Adrenal gland (tissue), 12 donors: ENCODE data around the gene BLVRB. TPM values are rescaled to one million over a fixed set of nuclear protein-coding genes. Genes with fewer than 3 reads are reported as not detected.
"Not testable (repeated sequence)": the region's sequence is repeated elsewhere in the genome, so short reads cannot be mapped to it uniquely, and the experiment has no call there.

Experiments used
- DNase-seq, 7 donors: peaks; one replicate each; pipeline ENCODE4 v3.0.0-alpha.2; 2019 to 2020
- H3K27ac ChIP-seq, 5 donors: fragments of 200-600 bp; sonication (generic) in 4 of 5; 1 replicate in 3 of 5; 2 replicates in 2 of 5; pipeline versions ENCODE4 v1.5.1 to v1.8.0; 2016 to 2020; ENCODE audit warnings: mild to moderate bottlenecking in 1 of 5
- H3K27me3 ChIP-seq: fragments of 200-600 bp; 2 replicates; pipeline ENCODE4 v1.8.0; 2021
- H3K36me3 ChIP-seq, 2 donors: fragments of 200-600 bp; replicated peaks in 1 of 2; 1 replicate in 1 of 2; 2 replicates in 1 of 2; pipeline versions ENCODE4 v1.5.1 to v1.8.0; 2018 to 2022
- H3K4me1 ChIP-seq, 2 donors: fragments of 200-600 bp; replicated peaks in 1 of 2; 1 replicate in 1 of 2; 2 replicates in 1 of 2; pipeline versions ENCODE4 v1.5.1 to v1.8.0; 2018 to 2021
- H3K4me3 ChIP-seq, 4 donors: fragments of 200-600 bp; sonication (generic) in 3 of 4; one replicate each; pipeline ENCODE4 v1.5.1; 2016 to 2018
- H3K9me3 ChIP-seq, 3 donors: fragments of 200-600 bp; sonication (generic) in 1 of 3; replicated peaks in 1 of 3; 1 replicate in 2 of 3; 2 replicates in 1 of 3; pipeline versions ENCODE4 v1.5.1 to v1.8.0; 2016 to 2021
- POLR2A ChIP-seq, 2 donors: fragments of 450-650 bp; IDR thresholded peaks; one replicate each; pipeline ENCODE4 v1.6.1; 2017; ENCODE audit warnings: antibody characterized with exemption in 2 of 2, mild to moderate bottlenecking in 2 of 2, moderate library complexity in 1 of 2
- WGBS, 4 donors: extraction: QIAGEN DNeasy Blood & Tissue Kit in 2 of 4; methylation state at CpG; one replicate each; pipeline versions ENCODE4 v1.1.5 to v1.1.7; 2013 to 2017; 5-methylcytosine and 5-hydroxymethylcytosine counted together
- intact Hi-C, 2 donors: fragments of 100-400 bp; cut with DNase I; formaldehyde crosslinking; loops; one replicate each; pipeline versions ENCODE4 v1.14.1 to v1.15.0; 2022 to 2023
- polyA plus RNA-seq, 3 donors: library from polyadenylated mRNA; stranded (reverse); fragments of 200-250 nt in 2 of 3; fragments of 350-450 nt in 1 of 3; fragmentation: Illumina TruSeq in 1 of 3; extraction: RNeasy Lipid Tissue Mini Kit (QIAGEN cat#74804) in 1 of 3; gene quantifications; one replicate each; pipeline ENCODE4 v1.2.3, GENCODE V29; 2013 to 2014
- total RNA-seq, 9 donors: library from RNA; depleted of rRNA in 4 of 9; stranded (reverse); fragments of >200 nt in 4 of 9; fragments of 120-200 nt in 1 of 9; fragmentation: NEBNext Ultra II Directional in 1 of 9; extraction: Animal tissue kit (Norgen Biotek cat#: 25700) in 1 of 9; gene quantifications; one replicate each; pipeline versions ENCODE4 v1.1.0 to v1.2.4, GENCODE V29; 2013 to 2023
- TF ChIP-seq, protein P1 (sequence below), 6 experiments: fragments of 450-650 bp in 4 of 6; fragments of 200-600 bp in 2 of 6; sonication (generic) in 1 of 6; IDR thresholded peaks; 1 replicate in 5 of 6; 2 replicates in 1 of 6; pipeline versions ENCODE4 v1.5.1 to v1.8.0; 2016 to 2021; ENCODE audit warnings: antibody characterized with exemption in 6 of 6, mild to moderate bottlenecking in 2 of 6, moderate library complexity in 1 of 6
- donor health status: healthy with polysubstance abuse.
- donor health status: Bipolar disorder and iron deficiency.
- donor health status: DM: yes; HTN: yes; CAD: no.
- donor health status: DM: no; HTN: no; CAD: no.
- donor health status: DM: no; HTN: no; CAD: no.
- donor health status: DM: yes; HTN: yes; CAD: no.

The BLVRB gene
- total and polyA plus RNA-seq, 12 donors: 53.8 to 303 (median 123) TPM

GRCh38 chr19:40410030-40410389 lies 55.5 kb downstream of the BLVRB start:
- peaks cover 12 to 23% of the 10 kb centered on the region in 2 donors for H3K4me1 ChIP-seq
- no peaks in the 10 kb centered on the region for H3K9me3 ChIP-seq
- no peak for DNase-seq
- H3K36me3 ChIP-seq: no peaks in the 10 kb centered on the region
- peak overlapping the region in 1 of 5 donors; percentile 52 for H3K27ac ChIP-seq
- no peaks in the 10 kb centered on the region for H3K27me3 ChIP-seq
- WGBS, 4 donors: 40 to 69% (median 61%) methylated on average over 3 to 9 of the region's 9 CpGs
- H3K4me3 ChIP-seq: no peak overlapping the region
- intact Hi-C loops: no loop called here
- TF ChIP-seq, protein P1, sequence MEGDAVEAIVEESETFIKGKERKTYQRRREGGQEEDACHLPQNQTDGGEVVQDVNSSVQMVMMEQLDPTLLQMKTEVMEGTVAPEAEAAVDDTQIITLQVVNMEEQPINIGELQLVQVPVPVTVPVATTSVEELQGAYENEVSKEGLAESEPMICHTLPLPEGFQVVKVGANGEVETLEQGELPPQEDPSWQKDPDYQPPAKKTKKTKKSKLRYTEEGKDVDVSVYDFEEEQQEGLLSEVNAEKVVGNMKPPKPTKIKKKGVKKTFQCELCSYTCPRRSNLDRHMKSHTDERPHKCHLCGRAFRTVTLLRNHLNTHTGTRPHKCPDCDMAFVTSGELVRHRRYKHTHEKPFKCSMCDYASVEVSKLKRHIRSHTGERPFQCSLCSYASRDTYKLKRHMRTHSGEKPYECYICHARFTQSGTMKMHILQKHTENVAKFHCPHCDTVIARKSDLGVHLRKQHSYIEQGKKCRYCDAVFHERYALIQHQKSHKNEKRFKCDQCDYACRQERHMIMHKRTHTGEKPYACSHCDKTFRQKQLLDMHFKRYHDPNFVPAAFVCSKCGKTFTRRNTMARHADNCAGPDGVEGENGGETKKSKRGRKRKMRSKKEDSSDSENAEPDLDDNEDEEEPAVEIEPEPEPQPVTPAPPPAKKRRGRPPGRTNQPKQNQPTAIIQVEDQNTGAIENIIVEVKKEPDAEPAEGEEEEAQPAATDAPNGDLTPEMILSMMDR (IDR thresholded peaks at IDR 0.05): no peak
- no peak for TF ChIP-seq POLR2A (IDR thresholded peaks at IDR 0.05)

- H3K4me1 ChIP-seq: peaks cover 12 to 32% of the 10 kb centered on the region in 2 donors
- WGBS, 4 donors: 87 to 97% (median 90%) methylated on average over 6 to 8 of the region's 8 CpGs
- H3K4me3 ChIP-seq, H3K36me3 ChIP-seq, H3K9me3 ChIP-seq, H3K27me3 ChIP-seq, DNase-seq, intact Hi-C loops, H3K27ac ChIP-seq: not testable (repeated sequence)
Measured at GRCh38 chr19:40408598-40408925, 57.0 kb downstream of the BLVRB start.

- WGBS, 4 donors: 56 to 92% (median 69%) methylated on average over 5 to 22 of the region's 22 CpGs
- Histone ChIP-seq H3K9me3 (no peaks in the 10 kb centered on the region), H3K4me1 (peaks cover 16 to 37% of the 10 kb centered on the region in 2 donors), H3K4me3 (no peak overlapping the region), H3K27me3 (no peaks in the 10 kb centered on the region), H3K27ac (no peak overlapping the region), H3K36me3 (no peaks in the 10 kb centered on the region)
- no peak for DNase-seq
- no peak for TF ChIP-seq POLR2A (IDR thresholded peaks at IDR 0.05)
- TF ChIP-seq, protein P1 (IDR thresholded peaks at IDR 0.05): no peak
- intact Hi-C loops: no loop called here
Measured at GRCh38 chr19:40407714-40408597, 57.6 kb downstream of the BLVRB start.

- intact Hi-C loops: no loop called here
- H3K9me3 ChIP-seq: no peaks in the 10 kb centered on the region
Measured at GRCh38 chr19:40403262-40403984, 62.1 kb downstream of the BLVRB start.

More at GRCh38 chr19:40403262-40403984, 62.1 kb downstream of the BLVRB start:
- WGBS, 4 donors: 0 to 1% (median 0%) methylated on average over 3 to 41 of the region's 41 CpGs
- Histone ChIP-seq H3K27ac (peak overlapping the region; percentile 84 to 91 (median 90)), H3K4me3 (peak overlapping the region in 2 of 4 donors; percentile 57 to 67), H3K27me3 (no peaks in the 10 kb centered on the region), H3K36me3 (no peaks in the 10 kb centered on the region), H3K4me1 (peaks cover 5 to 21% of the 10 kb centered on the region in 2 donors)
- peak; percentile 22 to 53 for TF ChIP-seq POLR2A (IDR thresholded peaks at IDR 0.05)
- TF ChIP-seq, protein P1 (IDR thresholded peaks at IDR 0.05): no peak
- peak; percentile 94 to 98 (median 97) for DNase-seq
